Measurements from ENCODE around the gene OR4C46.
"Not testable (repeated sequence)": the region's sequence is repeated elsewhere in the genome, so short reads cannot be mapped to it uniquely, and the experiment has no call there.

GRCh38 chr11:54645606-54646005 lies 41.8 kb upstream of the OR4C46 start:
- TF ChIP-seq CTCF, POLR2A, POLR2AphosphoS5 (IDR thresholded peaks at IDR 0.05): not testable (repeated sequence)
